ENCODE results near the gene PEX10. TPM values are rescaled to one million over a fixed set of nuclear protein-coding genes. Genes with fewer than 3 reads are reported as not detected.

The PEX10 gene
- total RNA-seq, 1 donor from 2014 or later = 41.0 TPM

DNA sequence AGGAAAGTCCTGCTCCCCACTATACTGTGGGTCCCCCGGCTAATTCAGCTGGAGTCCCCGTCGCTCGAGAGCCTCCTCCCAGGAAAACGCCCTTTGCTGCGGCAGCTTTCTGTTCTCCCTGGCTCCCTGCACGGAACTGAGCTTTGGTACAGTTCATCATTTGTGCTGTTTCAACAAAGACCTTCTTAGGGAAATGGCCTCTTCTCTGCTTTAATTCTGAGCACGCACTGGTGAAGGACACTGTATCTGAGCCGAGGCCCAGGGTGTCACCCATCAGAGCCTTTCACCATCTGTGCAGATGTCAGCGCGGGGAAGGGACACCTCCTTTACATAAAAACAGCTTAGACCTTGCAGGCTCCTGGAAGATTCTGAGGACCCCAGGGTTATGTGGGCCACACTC lies 13.5 kb upstream of the PEX10 start:
- DNase-seq (ENCODE audit: low read depth, low spot score) = no peak

DNA sequence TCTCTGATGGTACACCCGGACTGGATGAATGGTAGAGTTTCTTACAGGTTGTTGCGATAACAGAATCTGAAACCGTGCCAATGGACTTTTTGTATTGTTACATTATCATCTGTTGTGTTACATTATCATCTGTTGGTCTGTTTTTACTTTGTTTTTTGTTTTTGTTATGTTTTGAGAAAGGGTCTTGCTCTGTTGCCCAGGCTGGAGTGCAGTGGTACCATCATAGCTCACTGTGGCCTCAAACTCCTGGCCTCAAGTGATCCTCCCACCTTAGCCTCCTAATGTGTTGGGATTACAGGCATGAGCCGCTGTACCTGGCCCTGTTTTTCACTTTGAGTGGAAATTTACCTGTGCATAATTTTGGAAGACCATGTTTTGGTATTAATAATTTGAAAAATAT lies 10.2 kb upstream of the PEX10 start:
- DNase-seq (ENCODE audit: low read depth, low spot score) = no peak

GRCh38 chr1:2419416-2419815 lies 7.1 kb upstream of the PEX10 start:
- DNase-seq (ENCODE audit: low read depth, low spot score) = no peak

- no peak for DNase-seq (ENCODE audit: low read depth, low spot score)
Measured at GRCh38 chr1:2418791-2419320, 6.5 kb upstream of the PEX10 start.

DNA sequence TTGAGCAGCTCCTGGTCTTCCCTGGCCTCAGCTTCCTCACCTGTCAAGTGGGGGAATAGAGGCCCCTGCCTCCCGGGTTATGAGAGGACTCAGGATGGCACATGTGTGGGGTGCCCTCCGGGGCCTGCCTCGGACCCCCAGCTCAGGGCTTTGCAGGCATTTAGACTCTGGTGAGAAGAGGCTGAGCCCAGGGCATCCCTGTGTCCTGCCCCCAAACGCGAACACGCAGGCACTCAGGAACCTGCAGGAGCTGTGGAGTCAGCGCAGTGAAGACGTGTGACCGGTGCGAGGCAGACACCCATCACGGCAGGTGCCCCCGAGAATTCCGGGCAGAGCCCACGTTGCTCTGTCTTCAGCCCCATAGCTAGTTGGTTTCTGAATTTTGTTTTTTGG lies 5.5 kb upstream of the PEX10 start:
- DNase-seq (ENCODE audit: low read depth, low spot score) = no peak

GRCh38 chr1:2417083-2417832 lies 4.9 kb upstream of the PEX10 start:
- no peak for DNase-seq (ENCODE audit: low read depth, low spot score)

GRCh38 chr1:2416403-2416802 lies 4.0 kb upstream of the PEX10 start:
- DNase-seq (ENCODE audit: low read depth, low spot score) = no peak

GRCh38 chr1:2415801-2416208 lies 3.4 kb upstream of the PEX10 start:
- DNase-seq (ENCODE audit: low read depth, low spot score) = no peak

- no peak for DNase-seq (ENCODE audit: low read depth, low spot score)
Measured at GRCh38 chr1:2415337-2415736, 3.0 kb upstream of the PEX10 start.

DNA sequence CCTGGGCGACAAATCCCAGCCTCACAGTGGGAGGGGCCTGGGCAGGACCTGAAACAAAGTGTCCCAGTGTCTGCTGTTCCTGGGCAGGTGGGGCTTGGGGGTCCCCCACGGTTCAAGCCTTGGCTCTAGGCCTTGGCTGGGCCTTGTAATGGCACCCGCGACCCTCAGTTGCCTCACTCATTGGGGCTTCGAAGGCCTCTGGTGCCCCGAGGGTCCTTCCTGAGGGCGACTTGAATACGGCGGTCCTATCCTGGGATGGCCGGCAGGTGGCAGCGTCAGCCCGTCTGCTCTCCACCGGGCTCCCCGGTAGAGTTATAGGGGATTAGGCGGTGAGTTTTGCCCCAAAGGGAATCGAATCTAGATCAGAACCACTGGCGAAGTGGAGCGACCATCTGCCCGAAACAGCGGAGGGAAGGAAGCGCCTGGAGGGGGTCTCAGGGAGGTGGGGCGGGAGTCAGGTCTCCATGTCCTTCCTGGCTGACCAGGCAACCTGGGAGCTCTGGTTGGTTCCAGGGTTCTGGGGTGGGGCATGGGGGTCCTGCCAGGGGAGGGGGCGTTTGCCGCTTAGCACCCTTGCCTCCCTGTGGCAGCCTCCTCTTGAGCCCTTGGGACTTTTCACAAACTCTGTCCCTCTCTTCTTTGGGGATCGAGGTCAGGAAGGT lies 2.1 kb upstream of the PEX10 start:
- no peak for DNase-seq (ENCODE audit: low read depth, low spot score)

- no peak for DNase-seq (ENCODE audit: low read depth, low spot score)
Measured at GRCh38 chr1:2413495-2414296, 1.3 kb upstream of the PEX10 start.

DNA sequence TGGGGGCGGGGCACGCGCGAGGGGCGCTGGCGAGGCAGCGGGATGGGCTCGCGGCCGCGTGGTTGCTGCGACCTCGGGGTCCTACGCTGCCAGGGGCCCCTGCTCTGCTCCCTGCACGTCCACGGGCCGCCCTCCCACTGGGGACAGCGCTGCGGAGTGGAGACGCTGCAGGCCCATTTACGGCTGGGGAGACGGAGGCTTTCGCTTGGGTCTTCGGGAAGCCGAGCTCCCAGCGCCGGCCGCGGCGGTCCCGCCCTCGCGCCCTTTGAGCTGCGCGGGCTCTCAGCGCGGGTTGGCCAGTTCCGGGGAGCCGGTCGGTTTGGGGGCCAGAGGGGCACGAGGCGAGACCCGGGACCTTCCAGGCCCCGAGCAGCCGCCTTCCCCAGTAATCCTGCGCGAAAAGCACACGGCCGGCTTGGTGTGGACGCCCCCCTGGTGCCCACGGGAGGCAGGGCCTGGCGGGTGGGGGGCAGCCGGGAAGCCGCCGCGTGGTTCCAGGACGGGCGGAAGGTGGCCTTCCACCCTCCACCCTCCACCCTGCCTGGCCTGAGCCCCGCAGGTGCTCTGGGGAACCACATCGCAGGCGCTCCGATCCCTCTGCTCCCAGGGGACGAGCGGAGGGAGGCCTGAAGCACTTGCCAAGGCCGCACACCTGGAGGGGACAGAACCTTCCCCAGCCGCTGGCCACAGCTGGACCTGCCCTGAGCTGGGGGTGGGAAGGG lies 570 bp upstream of the PEX10 start:
- DNase-seq (ENCODE audit: low read depth, low spot score) = no peak

DNA sequence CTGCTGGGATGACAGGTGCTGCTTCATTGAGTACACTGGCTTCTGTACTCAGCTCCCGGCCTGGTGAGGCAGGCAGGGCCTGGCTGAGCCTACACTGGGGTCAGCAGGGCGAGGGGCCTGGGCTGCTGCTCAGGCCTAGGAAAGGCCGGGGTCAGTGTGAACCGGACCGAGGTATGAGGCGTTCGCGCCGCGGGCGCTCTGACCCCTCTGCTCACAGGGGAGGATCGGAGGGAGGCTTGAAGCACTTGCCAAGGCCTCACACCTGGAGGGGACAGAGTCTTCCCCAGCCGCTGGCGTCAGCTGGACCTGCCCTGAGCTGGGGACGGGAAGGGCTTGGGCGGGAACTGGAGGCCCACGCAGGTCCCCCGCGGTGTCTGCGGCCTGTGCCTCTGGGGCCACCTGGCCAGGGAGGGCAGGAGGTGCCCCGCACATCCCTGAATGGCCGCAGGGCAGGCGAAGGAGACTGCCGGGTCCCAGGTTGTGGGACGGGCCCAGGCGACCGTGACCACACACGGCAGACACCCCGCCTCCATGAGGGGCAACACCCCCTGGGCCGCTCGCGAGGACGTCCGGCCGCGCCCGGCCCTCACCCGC lies 466 bp downstream of the PEX10 start:
- DNase-seq (ENCODE audit: low read depth, low spot score) = no peak

- DNase-seq (ENCODE audit: low read depth, low spot score) = no peak
Measured at GRCh38 chr1:2409745-2410144, 2.6 kb downstream of the PEX10 start.

- no peak for DNase-seq (ENCODE audit: low read depth, low spot score)
Measured at GRCh38 chr1:2408859-2409276, 3.5 kb downstream of the PEX10 start.

- no peak for DNase-seq (ENCODE audit: low read depth, low spot score)
Measured at GRCh38 chr1:2408456-2408855, 3.9 kb downstream of the PEX10 start.

DNA sequence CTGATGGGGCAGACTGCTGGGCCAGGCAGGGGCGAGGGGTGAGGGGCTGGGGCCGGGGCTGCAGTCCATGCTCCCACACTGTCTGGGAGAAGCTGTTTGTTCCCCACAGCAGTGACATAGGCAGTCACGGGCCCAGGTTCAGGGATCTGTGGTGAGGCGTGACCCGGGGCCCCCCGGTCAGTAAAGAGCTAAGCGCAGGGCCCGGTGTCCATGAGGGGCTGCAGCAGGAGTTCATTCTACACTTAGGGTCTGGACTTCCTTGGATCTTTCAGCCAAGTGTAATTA lies 4.4 kb downstream of the PEX10 start:
- DNase-seq (ENCODE audit: low read depth, low spot score) = no peak

GRCh38 chr1:2407166-2407990 lies 5.0 kb downstream of the PEX10 start:
- DNase-seq (ENCODE audit: low read depth, low spot score) = no peak

DNA sequence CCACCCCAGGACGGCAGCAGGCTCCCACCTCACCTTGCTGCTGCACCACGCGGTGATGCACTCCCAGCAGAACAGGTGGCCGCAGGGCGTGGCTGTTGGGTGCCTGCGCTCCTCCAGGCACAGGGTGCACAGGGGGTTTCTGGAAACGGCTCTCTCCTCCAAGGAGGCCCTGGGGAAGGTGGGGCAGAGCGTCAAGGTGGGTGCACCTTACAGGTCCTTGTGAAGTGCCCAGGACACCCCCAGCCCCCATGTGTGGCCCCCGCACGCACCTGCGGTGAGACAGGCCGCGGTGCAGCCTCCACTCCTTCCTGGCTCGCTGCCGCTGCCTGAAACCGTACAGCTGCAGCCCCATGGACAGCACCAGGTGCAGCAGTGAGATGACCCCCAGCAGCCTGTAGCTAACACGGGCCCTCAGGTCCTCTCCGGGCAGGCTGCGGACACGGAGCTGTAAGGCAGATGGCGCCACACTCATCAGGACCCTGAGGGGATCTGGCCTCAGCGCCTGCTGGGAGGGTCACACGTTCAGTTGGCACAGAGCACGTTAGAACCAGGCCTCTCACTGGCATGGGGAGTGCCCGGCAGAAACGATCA lies 5.8 kb downstream of the PEX10 start:
- no peak for DNase-seq (ENCODE audit: low read depth, low spot score)
